Measurements from ENCODE around the gene SMAD3. TPM values are rescaled to one million over a fixed set of nuclear protein-coding genes. Genes with fewer than 3 reads are reported as not detected.
"Not testable (repeated sequence)": the region's sequence is repeated elsewhere in the genome, so short reads cannot be mapped to it uniquely, and the experiment has no call there.

Gene SMAD3
- total RNA-seq, 2 experiments from 2014 or later: 41.2 to 77.8 TPM

- Histone ChIP-seq H3K27ac (ENCODE audit: low read depth, low read length, poor library complexity, severe bottlenecking) (no peak overlapping the region), H3K4me3 (ENCODE audit: low read depth, low read length, poor library complexity, severe bottlenecking) (no peak overlapping the region), H3K4me2 (ENCODE audit: low read length) (no peak overlapping the region), H3K79me2 (ENCODE audit: insufficient read depth, low read depth, low read length) (no peaks in the 10 kb centered on the region), H3K36me3 (ENCODE audit: insufficient read depth, low read length) (no peaks in the 10 kb centered on the region), H4K20me1 (ENCODE audit: insufficient read depth, low read length) (no peaks in the 10 kb centered on the region), H3K9me2 (ENCODE audit: insufficient read depth, low read length) (no peaks in the 10 kb centered on the region), H3K4me1 (ENCODE audit: insufficient read depth, low read length, poor library complexity, severe bottlenecking) (no peaks in the 10 kb centered on the region), H2AFZ (ENCODE audit: low read length) (no peak overlapping the region), H3K9me3 (ENCODE audit: low read length) (no peaks in the 10 kb centered on the region)
- no peak for TF ChIP-seq EZH2phosphoT487 (IDR thresholded peaks at IDR 0.05; ENCODE audit: borderline replicate concordance, low read depth, low read length)
- TF ChIP-seq, protein P1, sequence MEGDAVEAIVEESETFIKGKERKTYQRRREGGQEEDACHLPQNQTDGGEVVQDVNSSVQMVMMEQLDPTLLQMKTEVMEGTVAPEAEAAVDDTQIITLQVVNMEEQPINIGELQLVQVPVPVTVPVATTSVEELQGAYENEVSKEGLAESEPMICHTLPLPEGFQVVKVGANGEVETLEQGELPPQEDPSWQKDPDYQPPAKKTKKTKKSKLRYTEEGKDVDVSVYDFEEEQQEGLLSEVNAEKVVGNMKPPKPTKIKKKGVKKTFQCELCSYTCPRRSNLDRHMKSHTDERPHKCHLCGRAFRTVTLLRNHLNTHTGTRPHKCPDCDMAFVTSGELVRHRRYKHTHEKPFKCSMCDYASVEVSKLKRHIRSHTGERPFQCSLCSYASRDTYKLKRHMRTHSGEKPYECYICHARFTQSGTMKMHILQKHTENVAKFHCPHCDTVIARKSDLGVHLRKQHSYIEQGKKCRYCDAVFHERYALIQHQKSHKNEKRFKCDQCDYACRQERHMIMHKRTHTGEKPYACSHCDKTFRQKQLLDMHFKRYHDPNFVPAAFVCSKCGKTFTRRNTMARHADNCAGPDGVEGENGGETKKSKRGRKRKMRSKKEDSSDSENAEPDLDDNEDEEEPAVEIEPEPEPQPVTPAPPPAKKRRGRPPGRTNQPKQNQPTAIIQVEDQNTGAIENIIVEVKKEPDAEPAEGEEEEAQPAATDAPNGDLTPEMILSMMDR (conservative IDR thresholded peaks at IDR 0.05; ENCODE audit: low read length): no peak
- ChIA-PET POLR2A (interaction anchor here (1.1 kb wide), 2 partner anchors 20 to 43 kb away, joined by 3 to 5 read pairs; no protein-coding TSS in a partner anchor), CTCF (ENCODE audit: unreplicated experiment) (no interaction called here)
- no TSS peak for BruUV-seq (replicated peaks)
- no peak for DNase-seq (ENCODE audit: low spot score)
- intact Hi-C loops (cut with micrococcal nuclease; ENCODE audit: unreplicated experiment): no loop called here
These were observed 38.8 kb upstream of the SMAD3 start for GRCh38 chr15:67026610-67026967.

GRCh38 chr15:67028440-67028839 is 37.0 kb upstream of the SMAD3 start:
- BruUV-seq (replicated peaks); CTCF ChIA-PET (ENCODE audit: unreplicated experiment); DNase-seq (ENCODE audit: low spot score); H3K4me3 ChIP-seq (ENCODE audit: low read depth, low read length, poor library complexity, severe bottlenecking); H3K36me3 ChIP-seq (ENCODE audit: insufficient read depth, low read length); H2AFZ ChIP-seq (ENCODE audit: low read length); H4K20me1 ChIP-seq (ENCODE audit: insufficient read depth, low read length); H3K9me2 ChIP-seq (ENCODE audit: insufficient read depth, low read length); H3K27ac ChIP-seq (ENCODE audit: low read depth, low read length, poor library complexity, severe bottlenecking); intact Hi-C loops (cut with micrococcal nuclease; ENCODE audit: unreplicated experiment); H3K9me3 ChIP-seq (ENCODE audit: low read length); H3K4me1 ChIP-seq (ENCODE audit: insufficient read depth, low read length, poor library complexity, severe bottlenecking); H3K4me2 ChIP-seq (ENCODE audit: low read length); H3K79me2 ChIP-seq (ENCODE audit: insufficient read depth, low read depth, low read length): not testable (repeated sequence)
- POLR2A ChIA-PET: interaction anchor here (1.3 to 1.4 kb wide), 2 partner anchors 10 to 16 kb away, joined by 3 read pairs; no protein-coding TSS in a partner anchor

DNA sequence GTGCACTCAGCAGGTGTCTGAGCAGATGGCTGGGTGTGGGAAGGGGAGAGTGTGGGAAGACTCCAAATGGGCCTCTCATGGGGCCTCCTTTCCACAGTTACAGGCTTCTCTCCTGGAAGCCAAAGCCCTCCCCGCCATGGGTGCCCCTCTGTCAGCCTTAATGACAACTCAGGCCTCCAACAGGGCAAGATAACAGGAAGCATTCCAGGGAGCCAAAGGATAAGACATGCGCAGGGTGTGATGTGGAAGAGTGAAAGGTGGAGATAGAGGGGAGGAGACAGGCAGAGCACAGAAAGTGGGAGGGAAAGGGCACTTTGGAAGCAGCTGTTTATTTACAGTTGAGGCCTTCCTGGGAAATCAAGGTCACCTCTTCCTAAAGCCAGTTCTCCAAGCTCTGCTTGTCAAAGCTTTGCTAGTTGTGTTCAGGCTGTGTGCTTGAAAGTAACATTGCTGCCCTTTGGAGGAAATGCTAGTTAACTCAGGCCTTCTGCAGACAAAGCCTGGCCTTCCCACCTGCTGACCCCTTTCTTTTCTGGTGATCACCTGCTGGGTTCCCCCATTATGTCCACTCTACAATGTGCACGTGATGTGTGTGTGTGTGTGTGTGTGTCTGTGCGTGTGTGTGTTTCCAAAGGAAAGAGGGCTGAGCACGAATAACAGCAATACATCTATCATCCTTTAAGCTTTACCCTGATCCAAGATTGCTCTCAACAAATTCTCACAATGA is 35.2 kb upstream of the SMAD3 start:
- Histone ChIP-seq H3K4me2 (ENCODE audit: low read length) (no peak overlapping the region), H3K79me2 (ENCODE audit: insufficient read depth, low read depth, low read length) (no peaks in the 10 kb centered on the region), H3K27ac (ENCODE audit: low read depth, low read length, poor library complexity, severe bottlenecking) (no peak overlapping the region), H3K9me3 (ENCODE audit: low read length) (no peaks in the 10 kb centered on the region), H3K4me1 (ENCODE audit: insufficient read depth, low read length, poor library complexity, severe bottlenecking) (no peaks in the 10 kb centered on the region), H2AFZ (ENCODE audit: low read length) (no peak overlapping the region), H4K20me1 (ENCODE audit: insufficient read depth, low read length) (no peaks in the 10 kb centered on the region), H3K4me3 (ENCODE audit: low read depth, low read length, poor library complexity, severe bottlenecking) (no peak overlapping the region), H3K9me2 (ENCODE audit: insufficient read depth, low read length) (no peaks in the 10 kb centered on the region), H3K36me3 (ENCODE audit: insufficient read depth, low read length) (no peaks in the 10 kb centered on the region)
- no TSS peak for BruUV-seq (replicated peaks)
- POLR2A ChIA-PET: no interaction called here
- TF ChIP-seq EZH2phosphoT487 (IDR thresholded peaks at IDR 0.05; ENCODE audit: borderline replicate concordance, low read depth, low read length): no peak
- TF ChIP-seq, protein P1 (conservative IDR thresholded peaks at IDR 0.05; ENCODE audit: low read length): no peak
- CTCF ChIA-PET (ENCODE audit: unreplicated experiment): no interaction called here
- DNase-seq (ENCODE audit: low spot score): no peak
- intact Hi-C loops (cut with micrococcal nuclease; ENCODE audit: unreplicated experiment): no loop called here
